LNCAP (cell line): ENCODE data around the gene COPZ2.

Experiments
- TF ChIP-seq, protein P1 (sequence below): fragments of 450-650 bp; IDR thresholded peaks from 2 replicates; pipeline ENCODE4 v1.5.1; 2017; ENCODE audit warnings: mild to moderate bottlenecking

The COPZ2 gene

DNA sequence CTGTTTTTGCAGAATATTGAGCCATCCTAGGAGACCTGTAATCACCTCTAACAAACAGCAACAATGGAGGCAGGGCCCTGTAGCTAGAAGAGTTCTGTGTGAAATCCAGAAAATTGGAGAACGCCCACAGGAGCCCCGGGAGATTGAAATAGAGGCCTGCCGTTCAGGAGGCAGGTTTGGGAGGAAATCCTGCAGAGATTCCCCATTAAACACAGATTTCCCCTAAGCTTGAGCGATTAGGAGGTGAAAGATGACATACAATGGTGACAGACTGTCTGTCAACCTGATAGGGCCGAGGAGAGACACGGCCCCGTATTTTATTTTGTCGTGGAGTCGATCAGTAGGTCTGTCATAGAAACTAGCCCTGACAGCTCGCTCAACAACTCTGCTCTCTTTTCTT is 48.4 kb downstream of the COPZ2 start:
- TF ChIP-seq, protein P1, sequence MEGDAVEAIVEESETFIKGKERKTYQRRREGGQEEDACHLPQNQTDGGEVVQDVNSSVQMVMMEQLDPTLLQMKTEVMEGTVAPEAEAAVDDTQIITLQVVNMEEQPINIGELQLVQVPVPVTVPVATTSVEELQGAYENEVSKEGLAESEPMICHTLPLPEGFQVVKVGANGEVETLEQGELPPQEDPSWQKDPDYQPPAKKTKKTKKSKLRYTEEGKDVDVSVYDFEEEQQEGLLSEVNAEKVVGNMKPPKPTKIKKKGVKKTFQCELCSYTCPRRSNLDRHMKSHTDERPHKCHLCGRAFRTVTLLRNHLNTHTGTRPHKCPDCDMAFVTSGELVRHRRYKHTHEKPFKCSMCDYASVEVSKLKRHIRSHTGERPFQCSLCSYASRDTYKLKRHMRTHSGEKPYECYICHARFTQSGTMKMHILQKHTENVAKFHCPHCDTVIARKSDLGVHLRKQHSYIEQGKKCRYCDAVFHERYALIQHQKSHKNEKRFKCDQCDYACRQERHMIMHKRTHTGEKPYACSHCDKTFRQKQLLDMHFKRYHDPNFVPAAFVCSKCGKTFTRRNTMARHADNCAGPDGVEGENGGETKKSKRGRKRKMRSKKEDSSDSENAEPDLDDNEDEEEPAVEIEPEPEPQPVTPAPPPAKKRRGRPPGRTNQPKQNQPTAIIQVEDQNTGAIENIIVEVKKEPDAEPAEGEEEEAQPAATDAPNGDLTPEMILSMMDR, result no peak

DNA sequence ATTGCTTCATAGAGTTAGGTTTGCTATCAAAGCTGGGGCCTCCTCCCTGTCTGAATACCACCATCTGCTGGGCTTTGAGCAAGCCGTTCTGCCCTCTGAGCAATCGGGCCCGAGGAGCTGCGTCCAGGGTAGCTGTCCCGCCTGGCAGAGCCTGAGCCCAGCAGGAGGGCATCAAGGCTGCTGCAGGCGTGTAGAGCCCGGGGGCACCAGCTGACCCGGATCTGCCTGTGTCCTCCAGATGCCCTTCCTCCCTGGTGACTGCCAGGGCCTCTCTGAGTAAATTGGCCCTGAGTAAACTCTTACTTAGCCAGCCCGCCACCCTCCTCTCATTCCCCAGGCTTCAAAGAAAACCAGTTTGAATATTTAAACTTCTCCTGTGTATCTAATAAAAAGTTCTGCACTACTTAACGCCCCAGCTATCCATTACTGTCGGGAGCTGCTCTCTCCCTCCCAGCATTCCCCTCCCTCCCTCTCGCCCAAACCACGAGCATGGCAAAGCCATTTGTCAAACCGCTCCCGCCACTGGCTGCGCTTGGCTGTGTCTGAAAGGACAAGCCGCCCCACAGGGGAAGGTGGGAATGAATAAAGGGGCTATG is 50.3 kb downstream of the COPZ2 start:
- TF ChIP-seq, protein P1, result no peak

DNA sequence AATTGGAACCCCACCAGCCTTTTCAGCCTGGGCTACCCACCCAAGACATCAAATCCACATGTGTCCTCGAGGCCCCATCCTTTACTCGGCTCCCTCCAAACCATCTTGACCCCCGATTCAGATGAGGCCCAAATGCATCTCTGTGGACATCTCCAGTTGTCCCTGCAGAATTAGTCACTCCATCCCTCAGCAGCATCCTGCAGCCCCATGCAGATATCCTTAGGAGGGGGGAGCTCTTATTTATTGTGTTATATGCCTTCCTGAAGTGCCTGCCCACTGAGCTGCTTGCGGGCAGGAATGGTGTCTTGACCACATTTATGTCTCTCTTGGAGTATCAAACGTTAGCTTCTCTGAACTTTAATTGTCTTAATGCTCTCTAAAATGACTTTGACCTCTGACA is 51.1 kb downstream of the COPZ2 start:
- TF ChIP-seq, protein P1, result no peak

DNA sequence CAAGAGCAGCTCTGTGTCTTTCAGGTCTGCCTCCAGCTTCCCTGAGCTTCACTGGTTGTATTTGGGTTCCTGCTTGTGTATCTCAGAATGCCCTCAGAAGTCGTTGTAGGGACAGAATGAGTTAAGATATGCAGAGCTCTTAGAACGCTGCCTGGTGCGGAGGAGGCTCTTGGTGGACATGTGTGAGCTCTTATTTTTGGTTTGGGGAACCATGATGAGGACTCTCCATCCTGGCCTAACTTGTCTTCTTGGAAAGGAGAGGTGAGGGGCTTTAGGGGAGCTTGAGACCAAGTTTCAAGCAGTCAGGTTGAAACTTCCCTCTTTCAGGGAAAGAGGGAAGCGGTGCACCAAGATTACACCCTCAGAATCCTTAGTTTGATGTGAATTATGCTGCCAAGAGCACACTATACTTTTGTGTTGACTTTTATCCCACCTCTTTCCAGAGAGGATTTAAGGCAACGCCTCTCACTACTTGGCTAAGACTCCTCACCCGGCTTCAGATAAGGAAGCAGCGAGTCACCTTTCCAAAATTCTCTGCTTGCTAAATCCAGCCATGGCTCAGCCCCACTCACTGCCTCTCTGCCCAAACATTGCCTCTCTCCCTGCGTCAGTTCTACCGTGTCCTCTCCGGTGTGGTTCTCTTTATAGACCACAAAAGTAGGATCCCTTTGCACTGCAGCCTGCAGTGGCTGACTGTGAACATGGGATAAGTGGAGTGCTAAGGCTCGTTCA is 53.9 kb downstream of the COPZ2 start:
- TF ChIP-seq, protein P1, result no peak

DNA sequence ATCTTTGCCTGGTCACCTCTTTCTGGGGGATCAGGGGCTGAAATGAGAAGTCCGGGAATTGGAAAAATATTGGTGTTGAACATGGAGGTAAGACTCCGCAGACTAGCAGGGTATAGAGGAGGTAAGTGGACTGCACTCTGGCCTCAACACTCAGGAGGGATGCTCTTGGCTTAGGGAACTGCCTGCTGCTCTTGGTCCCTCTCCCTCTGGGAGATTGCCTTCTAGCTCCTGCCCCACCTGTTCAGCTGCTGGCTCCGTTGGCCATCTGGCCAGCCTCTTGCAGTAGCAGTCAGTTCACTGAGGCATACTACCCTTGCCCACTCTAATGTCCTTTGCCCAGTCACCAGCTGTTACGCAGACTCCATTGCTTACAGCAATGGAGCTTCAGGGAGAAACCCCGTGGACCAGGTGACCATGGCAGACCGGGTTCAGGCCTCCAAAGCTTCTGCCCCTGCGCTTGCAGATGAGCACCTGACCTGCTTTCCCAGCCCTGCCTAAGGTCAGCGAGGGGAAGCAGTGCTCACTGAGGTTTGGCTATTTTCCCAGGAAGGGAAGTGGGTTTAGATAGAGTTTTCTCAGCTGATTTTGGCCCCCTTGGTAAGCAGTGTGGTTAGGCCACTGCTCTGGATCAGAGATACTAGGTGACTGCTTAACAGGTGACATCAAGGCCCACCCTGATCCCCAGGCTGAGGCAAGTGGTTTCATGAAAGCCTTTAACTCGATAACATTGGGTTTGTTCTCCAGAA is 54.8 kb downstream of the COPZ2 start:
- TF ChIP-seq, protein P1, result no peak

DNA sequence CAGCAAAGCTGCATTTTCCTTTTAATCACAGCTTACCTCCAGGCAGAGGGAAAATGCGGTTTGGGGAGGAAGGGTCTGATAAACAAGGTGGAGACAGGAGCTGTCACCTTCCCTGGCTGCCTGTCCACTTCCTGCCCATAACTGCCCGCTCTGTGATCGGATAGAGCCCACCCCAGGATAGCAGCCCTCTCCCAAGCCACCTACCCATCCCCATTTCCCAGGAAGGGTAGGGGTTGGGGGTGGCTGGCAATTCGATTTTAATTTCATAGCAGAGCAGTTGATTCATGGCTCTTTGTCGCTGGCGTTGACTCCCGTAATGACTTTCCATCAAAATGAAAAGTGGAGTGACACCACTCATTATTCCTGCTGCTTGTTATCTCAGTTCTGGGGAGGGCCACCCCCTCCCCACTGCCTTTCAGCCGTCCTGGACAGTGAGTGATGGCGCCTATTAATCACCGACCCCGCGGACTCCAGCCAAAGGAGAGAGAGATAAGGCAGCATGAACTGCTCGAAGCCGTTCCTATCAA is 55.4 kb downstream of the COPZ2 start:
- TF ChIP-seq, protein P1, result no peak

DNA sequence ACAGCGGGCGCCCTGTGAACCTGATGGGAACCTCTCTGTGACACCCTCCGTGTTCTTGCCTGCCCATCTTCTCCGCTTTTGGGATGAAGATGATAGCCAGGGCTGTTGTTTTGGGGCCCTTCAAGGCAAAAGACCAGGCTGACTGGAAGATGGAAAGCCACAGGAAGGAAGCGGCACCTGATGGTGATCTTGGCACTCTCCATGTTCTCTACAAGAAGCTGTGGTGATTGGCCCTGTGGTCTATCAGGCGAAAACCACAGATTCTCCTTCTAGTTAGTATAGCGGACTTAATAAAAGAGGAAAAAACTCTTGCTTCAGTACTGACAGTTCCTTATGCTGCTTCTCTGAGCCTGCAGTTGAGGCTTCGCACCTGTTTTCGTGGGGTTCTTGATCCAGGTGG is 56.1 kb downstream of the COPZ2 start:
- TF ChIP-seq, protein P1, result no peak
